HepG2 (cell line): ENCODE data around the gene COQ8B. TPM values are rescaled to one million over a fixed set of nuclear protein-coding genes. Genes with fewer than 3 reads are reported as not detected.
A peak's percentile ranks its signal among the peaks of the same experiment; 100 is the strongest.

Experiments
- AHR ChIP-seq: IDR thresholded peaks from 2 replicates; pipeline ENCODE4 v1.6.1; 2018; ENCODE audit warnings: missing genetic modification reagents, missing compliant biosample characterization
- ATF1 ChIP-seq: IDR thresholded peaks from 2 replicates; pipeline ENCODE4 v1.6.1; 2016; ENCODE audit warnings: mild to moderate bottlenecking, control low read depth
- CC2D1A ChIP-seq: sonication (generic); formaldehyde crosslinking; IDR thresholded peaks from 2 replicates; pipeline ENCODE4 v1.8.1; 2023; ENCODE audit warnings: mild to moderate bottlenecking, missing genetic modification reagents
- CREM ChIP-seq, 2 experiments: sonication (generic) in 1 of 2; formaldehyde crosslinking in 1 of 2; IDR thresholded peaks; 2 replicates each; pipeline versions ENCODE4 v1.4.0 to v1.6.1; 2016 to 2020; ENCODE audit warnings: antibody characterized with exemption in 1 of 2, mild to moderate bottlenecking in 1 of 2, missing genetic modification reagents in 1 of 2
- EED ChIP-seq: sonication (generic); formaldehyde crosslinking; IDR thresholded peaks from 2 replicates; pipeline ENCODE4 v1.5.0; 2020; ENCODE audit warnings: mild to moderate bottlenecking, missing genetic modification reagents
- EZH2 ChIP-seq: conservative IDR thresholded peaks from 2 replicates; pipeline ENCODE4 v1.6.1; 2012; ENCODE audit warnings: mild to moderate bottlenecking, low read depth, low read length, moderate library complexity
- MTA1 ChIP-seq: sonication (generic); formaldehyde crosslinking; IDR thresholded peaks from 2 replicates; pipeline ENCODE4 v1.4.0; 2020; ENCODE audit warnings: missing genetic modification reagents, mild to moderate bottlenecking, borderline replicate concordance
- MTA3 ChIP-seq: sonication (generic); formaldehyde crosslinking; IDR thresholded peaks from 2 replicates; pipeline ENCODE4 v1.4.0; 2020; ENCODE audit warnings: missing genetic modification reagents
- PLRG1 ChIP-seq: fragments of 450-650 bp; conservative IDR thresholded peaks from 2 replicates; pipeline ENCODE4 v1.6.1; 2016
- RBAK ChIP-seq: sonication (generic); formaldehyde crosslinking; IDR thresholded peaks from 2 replicates; pipeline ENCODE4 v1.5.1; 2020; ENCODE audit warnings: mild to moderate bottlenecking, missing genetic modification reagents
- RNF2 ChIP-seq: fragments of 450-650 bp; conservative IDR thresholded peaks from 2 replicates; pipeline ENCODE4 v1.6.1; 2016; ENCODE audit warnings: low read depth
- SETDB1 ChIP-seq: sonication (generic); formaldehyde crosslinking; IDR thresholded peaks from 2 replicates; pipeline ENCODE4 v1.5.1; 2020; ENCODE audit warnings: missing genetic modification reagents, mild to moderate bottlenecking, borderline replicate concordance
- SIN3A ChIP-seq: IDR thresholded peaks from 2 replicates; pipeline ENCODE4 v1.6.1; 2011; ENCODE audit warnings: low read depth, mild to moderate bottlenecking, control low read depth, low read length, borderline replicate concordance
- THYN1 ChIP-seq: sonication (generic); formaldehyde crosslinking; IDR thresholded peaks from 2 replicates; pipeline ENCODE4 v1.8.1; 2023; ENCODE audit warnings: low read depth, mild to moderate bottlenecking, moderate library complexity, missing genetic modification reagents, borderline replicate concordance
- ZBTB8A ChIP-seq: sonication (generic); formaldehyde crosslinking; IDR thresholded peaks from 2 replicates; pipeline ENCODE4 v1.4.0; 2020; ENCODE audit warnings: mild to moderate bottlenecking, low read depth, missing genetic modification reagents, borderline replicate concordance
- ZIK1 ChIP-seq: sonication (generic); formaldehyde crosslinking; IDR thresholded peaks from 2 replicates; pipeline ENCODE4 v1.5.0; 2020; ENCODE audit warnings: mild to moderate bottlenecking, low read depth, missing genetic modification reagents, borderline replicate concordance
- ZNF205 ChIP-seq: IDR thresholded peaks from 2 replicates; pipeline ENCODE4 v1.6.1; 2018; ENCODE audit warnings: missing biosample characterization, missing genetic modification reagents
- ZNF207 ChIP-seq: fragments of 450-650 bp; IDR thresholded peaks from 2 replicates; pipeline ENCODE4 v1.6.1; 2016; ENCODE audit warnings: antibody characterized with exemption, borderline replicate concordance
- ZNF761 ChIP-seq: sonication (generic); formaldehyde crosslinking; conservative IDR thresholded peaks from 2 replicates; pipeline ENCODE4 v1.4.0; 2020; ENCODE audit warnings: mild to moderate bottlenecking, missing genetic modification reagents
- ZNF788 ChIP-seq: sonication (generic); formaldehyde crosslinking; IDR thresholded peaks from 2 replicates; pipeline ENCODE4 v1.5.0; 2020; ENCODE audit warnings: mild to moderate bottlenecking, missing genetic modification reagents, borderline replicate concordance
- ZSCAN31 ChIP-seq: sonication (generic); formaldehyde crosslinking; IDR thresholded peaks from 2 replicates; pipeline ENCODE4 v1.5.0; 2020; ENCODE audit warnings: low read depth, mild to moderate bottlenecking, missing genetic modification reagents
- polyA plus RNA-seq, 8 experiments: library from polyadenylated mRNA; depleted of rRNA in 3 of 8; stranded (reverse) in 7 of 8; unstranded in 1 of 8; fragments of >200 nt; fragmentation: Illumina TruSeq in 4 of 8; extraction: Trizol in 4 of 8; gene quantifications; 2 replicates each; pipeline versions ENCODE4 v1.2.1 to v1.2.3, GENCODE V29; 2011 to 2016; ENCODE audit warnings: low read depth in 4 of 8, missing spikeins in 1 of 8, mixed read lengths in 1 of 8; ENCODE audit not compliant: insufficient read depth in 1 of 8
- total RNA-seq, 5 experiments: library from RNA; depleted of rRNA; stranded (reverse); fragments of >200 nt; fragmentation: Illumina TruSeq; extraction: Trizol; gene quantifications; 2 replicates each; pipeline ENCODE4 v1.2.3, GENCODE V29; 2016; ENCODE audit warnings: low read depth in 1 of 5
- TF ChIP-seq, protein P1 (sequence below): sonication (generic); formaldehyde crosslinking; IDR thresholded peaks from 2 replicates; pipeline ENCODE4 v1.8.1; 2023; ENCODE audit warnings: mild to moderate bottlenecking, inconsistent platforms, moderate library complexity, missing genetic modification reagents, borderline replicate concordance
- TF ChIP-seq, protein P2 (sequence below): sonication (generic); formaldehyde crosslinking; IDR thresholded peaks from 2 replicates; pipeline ENCODE4 v1.8.0; 2022; ENCODE audit warnings: low read depth, missing genetic modification reagents
- TF ChIP-seq, protein P3 (sequence below): IDR thresholded peaks from 2 replicates; pipeline ENCODE4 v1.6.1; 2012; ENCODE audit warnings: low read depth, low read length, improper control_type of control experiment
- TF ChIP-seq, protein P4 (sequence below): sonication (generic); formaldehyde crosslinking; IDR thresholded peaks from 2 replicates; pipeline ENCODE4 v1.4.0; 2020; ENCODE audit warnings: mild to moderate bottlenecking, missing genetic modification reagents
- TF ChIP-seq, protein P5 (sequence below): IDR thresholded peaks from 2 replicates; pipeline ENCODE4 v1.6.1; 2012; ENCODE audit warnings: inconsistent platforms

COQ8B gene
- total and polyA plus RNA-seq, 2 of the 13 experiments (the other 11 are each of a cell fraction or from before 2014, with no cell fraction given) = 12.3 to 17.2 TPM

DNA sequence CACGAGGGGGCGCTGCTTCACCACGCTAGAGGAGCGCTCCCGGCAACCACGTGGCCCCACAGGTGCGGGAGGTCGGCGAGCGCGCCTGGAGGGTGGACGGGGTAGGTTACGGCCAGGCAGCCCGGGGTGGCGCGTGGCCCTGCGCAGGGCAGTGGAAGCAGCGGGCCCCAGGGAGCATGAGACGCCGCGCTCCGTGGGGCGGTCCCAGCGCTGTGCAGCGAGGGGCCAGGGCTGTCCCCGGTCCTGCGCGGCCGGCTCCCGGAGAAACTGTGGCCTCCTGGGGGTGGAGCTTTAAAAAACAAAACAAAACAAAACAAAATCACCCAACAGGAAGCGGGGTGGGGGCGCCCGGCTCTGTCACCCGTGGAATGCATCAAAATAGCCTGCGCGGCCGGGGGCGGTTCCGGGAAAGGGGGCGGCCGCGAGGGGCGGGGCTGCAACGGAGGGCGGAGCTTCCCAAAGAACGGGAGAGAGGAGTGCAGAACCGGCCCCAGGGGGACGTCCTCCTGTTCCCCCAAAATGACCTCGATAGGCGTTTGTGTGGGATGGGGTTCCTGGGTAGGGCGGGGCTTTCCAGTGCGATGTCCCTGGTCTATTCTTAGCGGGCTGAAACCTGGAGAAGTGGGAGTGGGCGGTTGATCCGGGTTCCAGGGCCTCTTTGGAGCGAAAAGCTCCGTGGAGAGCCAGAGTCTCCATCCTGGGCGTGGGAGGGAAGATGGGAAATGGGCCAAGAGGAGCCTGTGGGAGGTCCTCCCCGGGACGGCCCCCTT is 53.6 kb downstream of the COQ8B start (continued):
- TF ChIP-seq ZBTB8A (CRISPR knock-in tag) (no peak), ZNF207 (no peak), ATF1 (CRISPR knock-in tag) (no peak), AHR (peak; percentile 62; the same call in 1 of the 2 replicates), PLRG1 (no peak), EZH2 (no peak), CREM (IDR thresholded peaks at IDR 0.05) (no peak), CREM (CRISPR knock-in tag; IDR thresholded peaks at IDR 0.05) (no peak), ZNF761 (no peak), ZNF788 (peak; percentile 59; the same call in 1 of the 2 replicates), MTA1 (no peak), ZNF205 (CRISPR knock-in tag) (peak; percentile 63; the same call in 1 of the 2 replicates), THYN1 (CRISPR knock-in tag) (no peak), SETDB1 (CRISPR knock-in tag) (no peak), ZSCAN31 (CRISPR knock-in tag) (no peak), SIN3A (no peak), RNF2 (peak; percentile 71; the same call in 1 of the 2 replicates), ZIK1 (0 out of 2 replicates have a peak, but pooled peaks have one; percentile 44), MTA3 (CRISPR knock-in tag) (no peak), EED (no peak), CC2D1A (CRISPR knock-in tag) (0 out of 2 replicates have a peak, but pooled peaks have one; percentile 83), RBAK (CRISPR knock-in tag) (no peak)
- TF ChIP-seq, protein P1, sequence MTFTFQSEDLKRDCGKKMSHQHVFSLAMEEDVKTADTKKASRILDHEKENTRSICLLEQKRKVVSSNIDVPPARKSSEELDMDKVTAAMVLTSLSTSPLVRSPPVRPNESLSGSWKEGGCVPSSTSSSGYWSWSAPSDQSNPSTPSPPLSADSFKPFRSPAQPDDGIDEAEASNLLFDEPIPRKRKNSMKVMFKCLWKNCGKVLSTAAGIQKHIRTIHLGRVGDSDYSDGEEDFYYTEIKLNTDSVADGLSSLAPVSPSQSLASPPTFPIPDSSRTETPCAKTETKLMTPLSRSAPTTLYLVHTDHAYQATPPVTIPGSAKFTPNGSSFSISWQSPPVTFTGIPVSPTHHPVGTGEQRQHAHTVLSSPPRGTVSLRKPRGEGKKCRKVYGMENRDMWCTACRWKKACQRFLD (CRISPR knock-in tag) = no peak
- TF ChIP-seq, protein P2, sequence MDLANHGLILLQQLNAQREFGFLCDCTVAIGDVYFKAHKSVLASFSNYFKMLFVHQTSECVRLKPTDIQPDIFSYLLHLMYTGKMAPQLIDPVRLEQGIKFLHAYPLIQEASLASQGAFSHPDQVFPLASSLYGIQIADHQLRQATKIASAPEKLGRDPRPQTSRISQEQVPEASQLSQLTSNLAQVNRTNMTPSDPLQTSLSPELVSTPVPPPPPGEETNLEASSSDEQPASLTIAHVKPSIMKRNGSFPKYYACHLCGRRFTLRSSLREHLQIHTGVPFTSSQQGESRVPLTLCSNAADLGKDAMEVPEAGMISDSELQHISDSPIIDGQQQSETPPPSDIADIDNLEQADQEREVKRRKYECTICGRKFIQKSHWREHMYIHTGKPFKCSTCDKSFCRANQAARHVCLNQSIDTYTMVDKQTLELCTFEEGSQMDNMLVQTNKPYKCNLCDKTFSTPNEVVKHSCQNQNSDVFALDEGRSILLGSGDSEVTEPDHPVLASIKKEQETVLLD (CRISPR knock-in tag) = no peak
- TF ChIP-seq, protein P3, sequence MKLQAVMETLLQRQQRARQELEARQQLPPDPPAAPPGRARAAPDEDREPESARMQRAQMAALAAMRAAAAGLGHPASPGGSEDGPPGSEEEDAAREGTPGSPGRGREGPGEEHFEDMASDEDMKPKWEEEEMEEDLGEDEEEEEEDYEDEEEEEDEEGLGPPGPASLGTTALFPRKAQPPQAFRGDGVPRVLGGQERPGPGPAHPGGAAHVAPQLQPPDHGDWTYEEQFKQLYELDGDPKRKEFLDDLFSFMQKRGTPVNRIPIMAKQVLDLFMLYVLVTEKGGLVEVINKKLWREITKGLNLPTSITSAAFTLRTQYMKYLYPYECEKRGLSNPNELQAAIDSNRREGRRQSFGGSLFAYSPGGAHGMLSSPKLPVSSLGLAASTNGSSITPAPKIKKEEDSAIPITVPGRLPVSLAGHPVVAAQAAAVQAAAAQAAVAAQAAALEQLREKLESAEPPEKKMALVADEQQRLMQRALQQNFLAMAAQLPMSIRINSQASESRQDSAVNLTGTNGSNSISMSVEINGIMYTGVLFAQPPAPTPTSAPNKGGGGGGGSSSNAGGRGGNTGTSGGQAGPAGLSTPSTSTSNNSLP = no peak
- TF ChIP-seq, protein P4, sequence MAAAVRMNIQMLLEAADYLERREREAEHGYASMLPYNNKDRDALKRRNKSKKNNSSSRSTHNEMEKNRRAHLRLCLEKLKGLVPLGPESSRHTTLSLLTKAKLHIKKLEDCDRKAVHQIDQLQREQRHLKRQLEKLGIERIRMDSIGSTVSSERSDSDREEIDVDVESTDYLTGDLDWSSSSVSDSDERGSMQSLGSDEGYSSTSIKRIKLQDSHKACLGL (CRISPR knock-in tag) = peak; percentile 93
- TF ChIP-seq, protein P5, sequence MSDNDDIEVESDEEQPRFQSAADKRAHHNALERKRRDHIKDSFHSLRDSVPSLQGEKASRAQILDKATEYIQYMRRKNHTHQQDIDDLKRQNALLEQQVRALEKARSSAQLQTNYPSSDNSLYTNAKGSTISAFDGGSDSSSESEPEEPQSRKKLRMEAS = peak; percentile 99
